Astrocyte (in vitro differentiated cells and primary cell): Measurements from ENCODE around the gene HMGXB3. TPM values are rescaled to one million over a fixed set of nuclear protein-coding genes. Genes with fewer than 3 reads are reported as not detected.

Experiments used
- DNase-seq: peaks from one replicate; pipeline ENCODE4 v3.0.0-alpha.2; 2010; ENCODE audit warnings: low read depth
- FAIRE-seq: peaks from 2 replicates; lab custom pipeline; 2011; peaks lifted over from hg19 to GRCh38; lab: Jason Lieb, UNC
- H2AFZ ChIP-seq: 2 replicates; pipeline ENCODE4 v1.6.0; 2012; ENCODE audit warnings: low read depth, low read length, inconsistent platforms
- H3K27ac ChIP-seq: 2 replicates; pipeline ENCODE4 v1.5.1; 2011; ENCODE audit warnings: low read depth, low read length, inconsistent platforms
- H3K27me3 ChIP-seq: 2 replicates; pipeline ENCODE4 v1.6.0; 2011; ENCODE audit warnings: low read length, inconsistent platforms; ENCODE audit not compliant: insufficient read depth
- H3K36me3 ChIP-seq: 2 replicates; pipeline ENCODE4 v1.5.1; 2011; ENCODE audit warnings: low read length, inconsistent platforms; ENCODE audit not compliant: insufficient read depth
- H3K4me1 ChIP-seq: 2 replicates; pipeline ENCODE4 v1.5.1; 2011; ENCODE audit warnings: low read length, inconsistent platforms; ENCODE audit not compliant: insufficient read depth
- H3K4me2 ChIP-seq: 2 replicates; pipeline ENCODE4 v1.6.0; 2012; ENCODE audit warnings: low read length, inconsistent platforms
- H3K4me3 ChIP-seq: 2 replicates; pipeline ENCODE4 v1.5.1; 2011; ENCODE audit warnings: low read depth, mild to moderate bottlenecking, low read length, inconsistent platforms; ENCODE audit not compliant: insufficient read depth
- H3K79me2 ChIP-seq: 2 replicates; pipeline ENCODE4 v1.6.0; 2012; ENCODE audit warnings: mild to moderate bottlenecking, low read length, inconsistent platforms; ENCODE audit not compliant: insufficient read depth
- H3K9ac ChIP-seq: 2 replicates; pipeline ENCODE4 v1.6.0; 2012; ENCODE audit warnings: mild to moderate bottlenecking, low read length, inconsistent platforms
- H3K9me3 ChIP-seq: 2 replicates; pipeline ENCODE4 v1.5.1; 2012; ENCODE audit warnings: low read depth, mild to moderate bottlenecking, low read length, inconsistent platforms; ENCODE audit not compliant: insufficient read depth
- H4K20me1 ChIP-seq: 2 replicates; pipeline ENCODE4 v1.6.0; 2012; ENCODE audit warnings: low read length, inconsistent platforms; ENCODE audit not compliant: insufficient read depth
- H3K27ac Mint-ChIP-seq: one replicate; pipeline ENCODE4 v1.8.0; 2021; ENCODE audit warnings: mild to moderate bottlenecking, mixed read lengths; ENCODE audit not compliant: unreplicated experiment
- H3K27me3 Mint-ChIP-seq: one replicate; pipeline ENCODE4 v1.8.0; 2021; ENCODE audit warnings: low read depth, mixed read lengths; ENCODE audit not compliant: unreplicated experiment
- H3K36me3 Mint-ChIP-seq: one replicate; pipeline ENCODE4 v1.8.0; 2021; ENCODE audit warnings: low read depth, mixed read lengths; ENCODE audit not compliant: unreplicated experiment
- H3K4me1 Mint-ChIP-seq: one replicate; pipeline ENCODE4 v1.8.0; 2021; ENCODE audit warnings: low read depth, mixed read lengths; ENCODE audit not compliant: unreplicated experiment
- H3K4me3 Mint-ChIP-seq: one replicate; pipeline ENCODE4 v1.8.0; 2021; ENCODE audit warnings: mild to moderate bottlenecking, moderate library complexity, mixed read lengths; ENCODE audit not compliant: unreplicated experiment
- H3K9me3 Mint-ChIP-seq: one replicate; pipeline ENCODE4 v1.8.0; 2021; ENCODE audit warnings: mild to moderate bottlenecking, mixed read lengths; ENCODE audit not compliant: unreplicated experiment
- CTCF ChIP-seq: IDR thresholded peaks from 2 replicates; pipeline ENCODE4 v1.5.1; 2011; ENCODE audit warnings: low read depth, mild to moderate bottlenecking, inconsistent platforms, low read length, moderate library complexity; ENCODE audit not compliant: insufficient read depth
- EZH2 ChIP-seq: IDR thresholded peaks from 2 replicates; pipeline ENCODE4 v1.6.1; 2012; ENCODE audit warnings: mild to moderate bottlenecking, low read length, inconsistent platforms; ENCODE audit not compliant: insufficient read depth
- total RNA-seq: library from RNA; stranded (reverse); gene quantifications from 2 replicates; pipeline ENCODE4 v1.2.1, GENCODE V29; 2021

The HMGXB3 gene
- total RNA-seq, 1 donor from 2014 or later: 58.1 TPM

- Mint-ChIP-seq H3K27ac (no peak overlapping the region), H3K27me3 (no peaks in the 10 kb centered on the region), H3K36me3 (no peaks in the 10 kb centered on the region), H3K9me3 (no peaks in the 10 kb centered on the region), H3K4me3 (no peak overlapping the region), H3K4me1 (peaks cover 15% of the 10 kb centered on the region)
- TF ChIP-seq CTCF (no peak), EZH2 (no peak)
- Histone ChIP-seq H3K4me1 (peaks cover 13% of the 10 kb centered on the region), H3K36me3 (no peaks in the 10 kb centered on the region), H3K4me2 (no peak overlapping the region), H2AFZ (no peak overlapping the region), H4K20me1 (peaks cover 1% of the 10 kb centered on the region), H3K9me3 (no peaks in the 10 kb centered on the region), H3K79me2 (no peaks in the 10 kb centered on the region), H3K4me3 (no peak overlapping the region), H3K27ac (no peak overlapping the region), H3K9ac (no peak overlapping the region), H3K27me3 (no peaks in the 10 kb centered on the region)
- FAIRE-seq (no peak), DNase-seq (no peak)
These were observed 43.9 kb upstream of the HMGXB3 start for GRCh38 chr5:149956685-149957084.

GRCh38 chr5:149957855-149958254 is 42.7 kb upstream of the HMGXB3 start:
- Histone ChIP-seq H2AFZ (no peak overlapping the region), H3K79me2 (no peaks in the 10 kb centered on the region), H3K27ac (no peak overlapping the region), H3K4me2 (no peak overlapping the region), H3K27me3 (no peaks in the 10 kb centered on the region), H3K9ac (no peak overlapping the region), H3K9me3 (no peaks in the 10 kb centered on the region), H4K20me1 (peaks cover 8% of the 10 kb centered on the region), H3K36me3 (no peaks in the 10 kb centered on the region), H3K4me3 (no peak overlapping the region), H3K4me1 (peaks cover 16% of the 10 kb centered on the region)
- Mint-ChIP-seq H3K4me3 (no peak overlapping the region), H3K9me3 (no peaks in the 10 kb centered on the region), H3K36me3 (no peaks in the 10 kb centered on the region), H3K27me3 (no peaks in the 10 kb centered on the region), H3K4me1 (peaks cover 16% of the 10 kb centered on the region), H3K27ac (no peak overlapping the region)
- DNase-seq (peak; percentile 27), FAIRE-seq (no peak)
- TF ChIP-seq EZH2: no peak
- TF ChIP-seq CTCF: no peak

GRCh38 chr5:149959406-149960236 is 40.9 kb upstream of the HMGXB3 start:
- H3K4me3 Mint-ChIP-seq: peak overlapping the region; percentile 91
- DNase-seq (peak; percentile 62), FAIRE-seq (no peak)
- TF ChIP-seq EZH2 (no peak), CTCF (peak; percentile 56)
- no peaks in the 10 kb centered on the region for H3K36me3 Mint-ChIP-seq
- Histone ChIP-seq H3K9ac (peak overlapping the region; percentile 84), H3K27ac (peak overlapping the region; percentile 85), H3K79me2 (peaks cover 3% of the 10 kb centered on the region), H3K9me3 (no peaks in the 10 kb centered on the region), H3K4me1 (peaks cover 16% of the 10 kb centered on the region), H3K4me2 (peak overlapping the region; percentile 95), H3K27me3 (no peaks in the 10 kb centered on the region), H3K4me3 (peak overlapping the region; percentile 79), H3K36me3 (no peaks in the 10 kb centered on the region), H4K20me1 (peaks cover 8% of the 10 kb centered on the region), H2AFZ (peak overlapping the region; percentile 38)
- H3K9me3 Mint-ChIP-seq: no peaks in the 10 kb centered on the region
- peaks cover 16% of the 10 kb centered on the region for H3K4me1 Mint-ChIP-seq
- H3K27me3 Mint-ChIP-seq: no peaks in the 10 kb centered on the region
- peak overlapping the region; percentile 91 for H3K27ac Mint-ChIP-seq
